ENCODE data around the gene ARFGEF3. TPM values are rescaled to one million over a fixed set of nuclear protein-coding genes. Genes with fewer than 3 reads are reported as not detected.

The ARFGEF3 gene
- total RNA-seq, 4 donors from 2014 or later, result 1.2 to 3.3 (median 2.2) TPM

DNA sequence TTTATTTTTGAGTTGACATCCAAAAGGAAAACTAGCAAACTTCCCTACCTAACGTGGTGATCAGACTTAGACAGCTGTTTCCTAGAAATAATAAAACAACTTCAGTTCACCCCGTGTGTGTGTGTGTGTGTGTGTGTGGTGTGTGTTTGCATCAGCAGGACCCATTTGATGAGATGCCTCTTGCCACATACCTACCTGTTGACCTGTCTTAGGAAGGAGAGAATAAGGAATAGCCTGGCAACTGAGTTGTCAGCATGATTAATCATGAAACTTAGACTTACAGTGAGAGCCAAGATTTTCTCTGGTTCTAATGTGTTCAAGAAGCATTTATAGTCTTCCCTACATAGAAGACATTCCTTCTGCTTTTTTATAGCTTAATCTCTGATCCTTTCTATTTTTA is 72.6 kb downstream of the ARFGEF3 start:
- Histone ChIP-seq H3K4me3 (no peak overlapping the region), H3K36me3 (no peaks in the 10 kb centered on the region), H3K4me1 (no peaks in the 10 kb centered on the region), H3K27me3 (no peaks in the 10 kb centered on the region), H3K9me3 (no peaks in the 10 kb centered on the region), H3K27ac (replicated peaks in 1 of 4) (no peak overlapping the region)
- TF ChIP-seq POLR2A (IDR thresholded peaks at IDR 0.05; ENCODE audit: low read depth), result no peak
- no peak for TF ChIP-seq POLR2AphosphoS5 (IDR thresholded peaks at IDR 0.05)
- TF ChIP-seq, protein P1, sequence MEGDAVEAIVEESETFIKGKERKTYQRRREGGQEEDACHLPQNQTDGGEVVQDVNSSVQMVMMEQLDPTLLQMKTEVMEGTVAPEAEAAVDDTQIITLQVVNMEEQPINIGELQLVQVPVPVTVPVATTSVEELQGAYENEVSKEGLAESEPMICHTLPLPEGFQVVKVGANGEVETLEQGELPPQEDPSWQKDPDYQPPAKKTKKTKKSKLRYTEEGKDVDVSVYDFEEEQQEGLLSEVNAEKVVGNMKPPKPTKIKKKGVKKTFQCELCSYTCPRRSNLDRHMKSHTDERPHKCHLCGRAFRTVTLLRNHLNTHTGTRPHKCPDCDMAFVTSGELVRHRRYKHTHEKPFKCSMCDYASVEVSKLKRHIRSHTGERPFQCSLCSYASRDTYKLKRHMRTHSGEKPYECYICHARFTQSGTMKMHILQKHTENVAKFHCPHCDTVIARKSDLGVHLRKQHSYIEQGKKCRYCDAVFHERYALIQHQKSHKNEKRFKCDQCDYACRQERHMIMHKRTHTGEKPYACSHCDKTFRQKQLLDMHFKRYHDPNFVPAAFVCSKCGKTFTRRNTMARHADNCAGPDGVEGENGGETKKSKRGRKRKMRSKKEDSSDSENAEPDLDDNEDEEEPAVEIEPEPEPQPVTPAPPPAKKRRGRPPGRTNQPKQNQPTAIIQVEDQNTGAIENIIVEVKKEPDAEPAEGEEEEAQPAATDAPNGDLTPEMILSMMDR (IDR thresholded peaks at IDR 0.05), result no peak
- TF ChIP-seq EP300 (IDR thresholded peaks at IDR 0.05), result no peak
- WGBS, result 45% methylated on average over 2 of the region's 2 CpGs
- intact Hi-C loops (cut with DNase I), result no loop called here
- no peak for DNase-seq (ENCODE audit: extremely low spot score)

DNA sequence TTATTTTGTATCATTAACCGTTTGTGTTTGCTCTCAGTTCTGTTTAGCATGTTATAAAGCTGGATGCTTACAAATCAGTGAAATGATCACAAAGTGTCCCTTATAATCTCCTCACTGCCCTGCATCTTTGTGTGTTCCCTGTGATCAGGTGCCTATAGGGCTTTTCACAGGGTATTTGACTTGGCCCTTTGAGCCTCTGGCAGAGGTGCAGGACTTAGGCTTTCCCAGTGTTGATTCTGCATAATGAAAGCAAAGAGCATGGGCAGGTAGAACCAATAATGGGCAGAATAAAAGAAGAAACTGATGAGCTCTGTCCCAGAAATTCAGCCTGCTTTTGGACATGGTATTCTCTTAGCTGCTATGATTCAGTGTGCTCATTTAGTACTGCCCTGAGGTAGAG is 73.5 kb downstream of the ARFGEF3 start:
- no peak overlapping the region for H3K4me3 ChIP-seq
- no peak for TF ChIP-seq POLR2AphosphoS5 (IDR thresholded peaks at IDR 0.05)
- no peak for TF ChIP-seq POLR2A (IDR thresholded peaks at IDR 0.05; ENCODE audit: low read depth)
- no peak for TF ChIP-seq EP300 (IDR thresholded peaks at IDR 0.05)
- TF ChIP-seq, protein P1 (IDR thresholded peaks at IDR 0.05), result no peak
- no peak for DNase-seq (ENCODE audit: extremely low spot score)
- no peaks in the 10 kb centered on the region for H3K4me1 ChIP-seq
- no peaks in the 10 kb centered on the region for H3K36me3 ChIP-seq
- 90% methylated on average over 1 of the region's 1 CpG for WGBS
- H3K9me3 ChIP-seq, result no peaks in the 10 kb centered on the region
- H3K27ac ChIP-seq (replicated peaks in 1 of 4), result no peak overlapping the region
- intact Hi-C loops (cut with DNase I), result no loop called here
- H3K27me3 ChIP-seq, result no peaks in the 10 kb centered on the region

DNA sequence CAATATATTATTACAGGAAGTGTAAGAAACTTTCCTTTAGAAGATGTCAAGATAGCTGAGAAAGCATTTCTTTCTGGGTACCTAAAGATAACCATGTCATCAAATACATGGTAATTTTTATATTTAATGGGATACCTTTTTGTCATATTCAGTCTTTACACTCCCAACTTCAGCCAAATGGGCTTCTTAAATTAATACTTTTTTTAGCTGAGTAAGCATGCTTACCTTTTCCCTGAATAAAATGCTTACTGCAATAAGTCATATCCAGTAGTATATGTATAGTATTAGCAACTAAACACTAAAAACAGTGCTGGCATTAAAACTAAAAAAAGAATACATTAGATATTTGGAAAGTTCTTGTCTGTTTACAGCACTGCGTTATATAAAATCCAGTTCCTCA is 74.0 kb downstream of the ARFGEF3 start:
- H3K36me3 ChIP-seq, result no peaks in the 10 kb centered on the region
- WGBS, result 40% methylated on average over 1 of the region's 1 CpG
- H3K27me3 ChIP-seq, result no peaks in the 10 kb centered on the region
- H3K9me3 ChIP-seq, result no peaks in the 10 kb centered on the region
- H3K4me3 ChIP-seq, result no peak overlapping the region
- DNase-seq (ENCODE audit: extremely low spot score), result no peak
- H3K27ac ChIP-seq (replicated peaks in 1 of 4), result no peak overlapping the region
- H3K4me1 ChIP-seq, result no peaks in the 10 kb centered on the region
- TF ChIP-seq, protein P1 (IDR thresholded peaks at IDR 0.05), result no peak
- no peak for TF ChIP-seq POLR2AphosphoS5 (IDR thresholded peaks at IDR 0.05)
- intact Hi-C loops (cut with DNase I), result no loop called here

DNA sequence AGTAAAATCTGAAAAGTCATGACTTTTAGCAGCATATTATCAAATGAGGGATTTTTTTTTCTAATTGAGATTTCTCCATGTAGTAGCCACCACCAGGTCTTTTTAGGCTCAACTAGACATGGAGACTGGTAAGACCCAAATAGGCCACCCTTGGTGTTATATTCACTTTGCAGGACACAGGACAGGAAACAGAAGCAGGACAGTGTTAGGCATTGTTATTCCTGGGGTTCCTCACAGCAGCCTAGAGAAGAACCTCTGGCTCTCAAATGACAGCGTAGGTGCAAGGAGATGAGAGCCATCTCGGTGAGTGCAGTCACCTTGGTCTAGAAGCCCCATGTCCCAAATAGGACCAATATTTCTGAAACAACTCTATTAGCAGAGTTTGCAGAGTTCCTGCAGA is 75.7 kb downstream of the ARFGEF3 start:
- intact Hi-C loops (cut with DNase I), result no loop called here
- Histone ChIP-seq H3K4me1 (no peaks in the 10 kb centered on the region), H3K27ac (replicated peaks in 1 of 4) (no peak overlapping the region), H3K27me3 (no peaks in the 10 kb centered on the region), H3K9me3 (no peaks in the 10 kb centered on the region), H3K4me3 (no peak overlapping the region), H3K36me3 (no peaks in the 10 kb centered on the region)
- DNase-seq (ENCODE audit: extremely low spot score), result no peak
- TF ChIP-seq, protein P1 (IDR thresholded peaks at IDR 0.05), result no peak
- TF ChIP-seq POLR2A (IDR thresholded peaks at IDR 0.05; ENCODE audit: low read depth) (no peak), POLR2AphosphoS5 (IDR thresholded peaks at IDR 0.05) (no peak), EP300 (IDR thresholded peaks at IDR 0.05) (no peak)
- 87% methylated on average over 2 of the region's 2 CpGs for WGBS

DNA sequence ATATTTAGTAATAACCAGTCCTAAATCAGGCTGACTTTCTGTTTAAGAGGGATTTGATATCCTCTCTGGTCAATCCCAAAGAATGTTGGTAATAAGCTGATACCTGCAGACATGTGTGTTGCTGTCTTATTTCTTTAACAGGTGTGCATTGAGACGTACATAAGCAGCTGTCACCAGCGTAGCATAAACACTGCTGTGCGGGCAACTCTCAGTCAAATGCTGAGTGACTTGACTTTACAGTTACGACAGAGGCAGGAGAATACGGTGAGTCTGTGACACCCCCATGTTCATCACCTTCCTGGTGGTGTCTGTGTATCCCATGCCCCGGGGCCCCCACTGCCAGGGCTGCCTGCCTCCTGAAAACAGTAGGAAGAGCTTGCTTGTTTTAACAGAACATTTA is 76.6 kb downstream of the ARFGEF3 start:
- Histone ChIP-seq H3K9me3 (no peaks in the 10 kb centered on the region), H3K4me3 (no peak overlapping the region), H3K36me3 (no peaks in the 10 kb centered on the region), H3K27ac (replicated peaks in 1 of 4) (no peak overlapping the region), H3K27me3 (no peaks in the 10 kb centered on the region), H3K4me1 (no peaks in the 10 kb centered on the region)
- DNase-seq (ENCODE audit: extremely low spot score), result no peak
- intact Hi-C loops (cut with DNase I), result no loop called here
- TF ChIP-seq POLR2AphosphoS5 (IDR thresholded peaks at IDR 0.05), result no peak
- TF ChIP-seq, protein P1 (IDR thresholded peaks at IDR 0.05), result no peak
- no peak for TF ChIP-seq EP300 (IDR thresholded peaks at IDR 0.05)
- no peak for TF ChIP-seq POLR2A (IDR thresholded peaks at IDR 0.05; ENCODE audit: low read depth)
- WGBS, result 85% methylated on average over 6 of the region's 6 CpGs
